Spleen (tissue), 7 donors: ENCODE data around the gene PTPN6.

ENCODE experiments used
- CTCF ChIP-seq, 11 experiments: fragments of 200-600 bp in 7 of 11; fragments of 450-650 bp in 4 of 11; sonication (generic) in 4 of 11; IDR thresholded peaks in 8 of 11; conservative IDR thresholded peaks in 3 of 11; 1 replicate in 7 of 11; 2 replicates in 4 of 11; pipeline versions ENCODE4 v1.4.0 to v1.8.0; 2016 to 2021; ENCODE audit warnings: antibody characterized with exemption in 11 of 11, inconsistent platforms in 4 of 11, mild to moderate bottlenecking in 1 of 11
- POLR2A ChIP-seq, 3 donors: fragments of 450-650 bp; IDR thresholded peaks; one replicate each; pipeline ENCODE4 v1.5.1; 2017; ENCODE audit warnings: antibody characterized with exemption in 3 of 3, mild to moderate bottlenecking in 1 of 3
- POLR2AphosphoS5 ChIP-seq, 3 donors: sonication (generic); formaldehyde crosslinking; IDR thresholded peaks; one replicate each; pipeline ENCODE4 v1.5.1; 2017; ENCODE audit warnings: antibody characterized with exemption in 3 of 3
- donor health status: DM: no; HTN: no; CAD: no; lungs with moderate emphysema.
- donor health status: DM: no; HTN: no; CAD: no.
- donor health status: DM: no; HTN: no; CAD: no.

- no peak for TF ChIP-seq CTCF (IDR thresholded peaks at IDR 0.05 in 8 of 11, conservative IDR thresholded peaks at IDR 0.05 in 3 of 11)
- no peak for TF ChIP-seq POLR2A (IDR thresholded peaks at IDR 0.05)
- TF ChIP-seq POLR2AphosphoS5 (IDR thresholded peaks at IDR 0.05): peak; percentile 39 to 78 (median 46)
Measured at GRCh38 chr12:6941267-6941666, 9.9 kb upstream of the PTPN6 start.
